Skin epidermis (tissue), 12 donors: Measurements from ENCODE around the gene LPAR5.

Experiments used
- H3K27ac ChIP-seq, 21 experiments: fragments of 200-600 bp; sonication (generic) in 11 of 21; one replicate each; pipeline ENCODE4 v1.5.0; 2020; ENCODE audit warnings: mild to moderate bottlenecking in 3 of 21, inconsistent platforms in 2 of 21, moderate library complexity in 2 of 21
- H3K4me3 ChIP-seq, 7 experiments: fragments of 200-600 bp; sonication (generic) in 2 of 7; one replicate each; pipeline ENCODE4 v1.5.0; 2020; ENCODE audit warnings: inconsistent platforms in 2 of 7, mild to moderate bottlenecking in 2 of 7, moderate library complexity in 1 of 7

Gene LPAR5

DNA sequence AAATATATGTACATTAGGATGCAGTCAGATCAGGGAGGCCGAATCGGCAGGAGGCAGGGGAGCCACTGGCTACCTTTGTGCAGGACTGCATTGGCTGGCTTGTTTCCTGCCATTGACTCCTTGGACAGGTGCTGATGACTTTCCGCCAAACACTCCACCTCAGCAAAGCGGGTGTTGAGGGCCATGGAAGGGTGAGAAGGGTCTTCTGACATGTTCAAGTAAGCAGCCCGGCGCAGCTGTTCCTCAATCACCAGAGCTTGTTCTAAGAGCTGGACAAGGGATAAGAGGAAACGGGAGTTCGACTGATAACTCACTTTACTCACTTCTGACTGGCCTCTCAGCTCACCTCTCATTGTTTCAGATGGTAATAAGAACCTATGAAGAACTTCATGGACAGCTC lies 62.8 kb downstream of the LPAR5 start:
- no peak overlapping the region for H3K27ac ChIP-seq
- H3K4me3 ChIP-seq, result no peak overlapping the region

DNA sequence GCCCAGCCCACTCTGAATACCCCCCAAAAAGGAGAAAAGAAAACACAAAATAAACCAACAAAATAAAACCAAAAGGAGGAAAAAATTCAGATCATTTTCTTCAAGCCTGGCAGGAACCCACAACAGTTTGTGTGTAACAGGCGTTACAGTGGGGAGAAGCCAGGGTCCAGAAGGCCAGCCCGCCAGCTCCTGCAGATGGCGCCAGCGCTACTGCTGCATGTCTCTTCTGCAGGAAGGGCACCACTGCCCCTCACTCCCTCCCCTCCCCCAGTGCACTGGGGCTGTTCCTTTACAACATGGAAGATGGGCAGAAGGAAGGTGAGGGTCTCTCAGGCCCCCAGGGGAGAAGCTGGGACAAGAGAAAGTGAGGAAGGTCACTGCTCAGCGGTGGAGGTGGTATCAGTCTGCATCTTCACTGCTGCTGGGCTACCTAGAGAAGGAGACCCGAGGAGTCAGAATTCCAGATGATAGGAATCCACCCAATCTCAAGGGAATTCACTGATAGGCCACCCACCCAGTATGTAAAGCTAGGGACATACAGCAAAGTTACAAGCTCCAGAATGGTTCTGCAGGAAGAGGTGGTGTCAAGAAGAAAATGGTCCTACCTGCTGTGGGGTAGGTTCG lies 65.4 kb downstream of the LPAR5 start:
- H3K27ac ChIP-seq, result no peak overlapping the region

DNA sequence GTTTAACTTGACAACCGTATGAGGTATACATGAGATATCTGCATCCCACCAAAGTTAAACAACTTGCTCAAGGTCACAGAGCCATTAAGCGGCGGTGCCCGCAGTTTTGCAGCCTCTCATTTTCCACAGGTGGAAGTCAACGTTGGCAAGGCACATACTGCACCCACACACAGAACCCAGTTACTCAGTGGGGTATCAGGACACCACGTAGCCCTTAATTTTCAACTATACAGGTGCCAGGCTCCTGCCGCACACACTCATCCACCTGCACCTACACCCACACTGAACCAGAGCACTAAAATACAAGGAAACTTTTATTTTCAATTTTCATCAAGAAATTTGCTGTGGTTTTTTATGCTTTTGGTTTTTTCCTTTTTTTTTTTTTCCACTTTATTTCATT lies 66.0 kb downstream of the LPAR5 start:
- Histone ChIP-seq H3K27ac (no peak overlapping the region), H3K4me3 (no peak overlapping the region)

More for the DNA sequence above, 65.4 kb downstream of the LPAR5 start:
- H3K4me3 ChIP-seq, result no peak overlapping the region

DNA sequence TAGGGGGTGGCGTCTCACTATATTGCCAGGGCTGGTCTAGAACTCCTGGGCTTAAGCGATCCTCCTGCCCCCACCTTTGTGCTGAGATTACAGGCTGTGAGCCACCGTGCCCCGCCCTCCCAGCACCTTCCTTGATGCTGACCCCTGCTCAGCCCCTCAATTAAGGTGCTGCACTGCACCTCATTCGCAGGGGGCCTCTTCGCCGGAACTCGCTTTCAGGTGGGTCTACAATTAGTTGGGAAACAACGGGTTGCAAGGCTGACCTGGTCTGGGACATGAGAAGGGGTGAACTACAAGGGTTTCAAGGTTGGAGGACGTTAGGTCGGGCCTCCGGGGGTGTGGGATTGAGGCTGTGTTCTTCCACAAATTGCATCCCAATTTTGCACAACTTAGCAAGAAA lies 66.4 kb downstream of the LPAR5 start:
- no peak overlapping the region for H3K4me3 ChIP-seq
- peak overlapping the region in 4 of 21 experiments; percentile 77 to 91 (median 85) for H3K27ac ChIP-seq
